Measurements from ENCODE around the gene ACE.

The ACE gene

DNA sequence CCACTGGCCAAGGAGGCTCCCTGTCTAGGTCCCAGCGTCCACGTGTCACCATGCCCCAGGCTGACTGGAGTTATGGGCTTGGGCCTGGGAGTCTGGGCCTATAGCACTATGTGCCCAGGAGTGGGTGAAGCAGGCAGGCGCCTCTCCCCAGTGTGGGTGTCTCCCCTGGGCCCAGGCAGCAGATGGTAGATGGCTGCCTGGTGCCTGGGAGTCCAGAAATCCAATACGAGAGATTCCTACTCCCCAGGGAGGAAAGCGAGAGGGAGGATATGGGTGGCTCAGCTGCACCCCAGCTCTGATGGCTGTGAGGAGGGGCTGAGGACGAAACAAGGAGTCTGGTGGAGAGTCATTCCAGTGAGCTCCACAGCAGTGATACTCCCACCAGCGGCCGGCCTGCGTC lies 51.3 kb downstream of the ACE start:
- Histone ChIP-seq H3K36me3 (peaks cover 62% of the 10 kb centered on the region), H3K27ac (peak overlapping the region; percentile 95), H3K27me3 (ENCODE audit: insufficient read depth, low read depth, severe bottlenecking) (no peaks in the 10 kb centered on the region), H3K9me3 (ENCODE audit: severe bottlenecking) (no peaks in the 10 kb centered on the region), H3K4me3 (ENCODE audit: low read depth, low read length) (no peak overlapping the region)
- peak; percentile 55 for DNase-seq
- TF ChIP-seq, protein P1, sequence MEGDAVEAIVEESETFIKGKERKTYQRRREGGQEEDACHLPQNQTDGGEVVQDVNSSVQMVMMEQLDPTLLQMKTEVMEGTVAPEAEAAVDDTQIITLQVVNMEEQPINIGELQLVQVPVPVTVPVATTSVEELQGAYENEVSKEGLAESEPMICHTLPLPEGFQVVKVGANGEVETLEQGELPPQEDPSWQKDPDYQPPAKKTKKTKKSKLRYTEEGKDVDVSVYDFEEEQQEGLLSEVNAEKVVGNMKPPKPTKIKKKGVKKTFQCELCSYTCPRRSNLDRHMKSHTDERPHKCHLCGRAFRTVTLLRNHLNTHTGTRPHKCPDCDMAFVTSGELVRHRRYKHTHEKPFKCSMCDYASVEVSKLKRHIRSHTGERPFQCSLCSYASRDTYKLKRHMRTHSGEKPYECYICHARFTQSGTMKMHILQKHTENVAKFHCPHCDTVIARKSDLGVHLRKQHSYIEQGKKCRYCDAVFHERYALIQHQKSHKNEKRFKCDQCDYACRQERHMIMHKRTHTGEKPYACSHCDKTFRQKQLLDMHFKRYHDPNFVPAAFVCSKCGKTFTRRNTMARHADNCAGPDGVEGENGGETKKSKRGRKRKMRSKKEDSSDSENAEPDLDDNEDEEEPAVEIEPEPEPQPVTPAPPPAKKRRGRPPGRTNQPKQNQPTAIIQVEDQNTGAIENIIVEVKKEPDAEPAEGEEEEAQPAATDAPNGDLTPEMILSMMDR (IDR thresholded peaks at IDR 0.05; ENCODE audit: low read depth, low read length), result no peak

DNA sequence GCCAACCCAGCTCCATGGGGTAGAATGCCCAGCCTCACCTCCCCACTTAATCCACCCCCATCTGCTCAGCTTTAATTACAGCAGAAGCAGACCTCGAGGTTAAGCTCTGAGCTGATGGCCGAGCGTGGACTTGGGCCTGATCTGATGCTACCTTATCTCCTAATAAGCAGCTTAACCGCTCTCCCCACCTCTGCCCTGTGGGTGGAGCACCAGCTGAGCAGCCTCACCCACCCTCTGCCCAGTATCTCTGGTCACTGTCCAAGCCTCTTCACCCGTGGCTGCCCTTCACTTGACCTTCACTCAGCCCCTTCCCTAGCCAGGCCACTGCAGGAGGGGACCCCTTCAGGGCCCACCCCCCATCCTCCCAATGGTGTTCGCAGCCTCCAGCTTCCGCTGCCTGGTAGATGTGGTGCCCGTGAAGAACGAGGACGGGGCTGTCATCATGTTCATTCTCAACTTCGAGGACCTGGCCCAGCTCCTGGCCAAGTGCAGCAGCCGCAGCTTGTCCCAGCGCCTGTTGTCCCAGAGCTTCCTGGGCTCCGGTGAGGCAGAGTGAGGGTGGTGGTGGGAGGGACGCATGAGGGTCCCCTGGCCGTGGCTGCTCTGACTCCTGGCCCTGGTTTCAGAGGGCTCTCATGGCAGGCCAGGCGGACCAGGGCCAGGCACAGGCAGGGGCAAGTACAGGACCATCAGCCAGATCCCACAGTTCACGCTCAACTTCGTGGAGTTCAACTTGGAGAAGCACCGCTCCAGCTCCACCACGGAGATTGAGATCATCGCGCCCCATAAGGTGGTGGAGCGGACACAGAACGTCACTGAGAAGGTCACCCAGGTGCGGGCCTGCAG lies 53.1 kb downstream of the ACE start:
- Histone ChIP-seq H3K36me3 (peaks cover 65% of the 10 kb centered on the region), H3K4me3 (ENCODE audit: low read depth, low read length) (no peak overlapping the region), H3K9me3 (ENCODE audit: severe bottlenecking) (no peaks in the 10 kb centered on the region), H3K27me3 (ENCODE audit: insufficient read depth, low read depth, severe bottlenecking) (no peaks in the 10 kb centered on the region), H3K27ac (peak overlapping the region; percentile 95)
- TF ChIP-seq, protein P1 (IDR thresholded peaks at IDR 0.05; ENCODE audit: low read depth, low read length), result 0 out of 2 replicates have a peak, but pooled peaks have one; percentile 24
- DNase-seq, result peak; percentile 98

DNA sequence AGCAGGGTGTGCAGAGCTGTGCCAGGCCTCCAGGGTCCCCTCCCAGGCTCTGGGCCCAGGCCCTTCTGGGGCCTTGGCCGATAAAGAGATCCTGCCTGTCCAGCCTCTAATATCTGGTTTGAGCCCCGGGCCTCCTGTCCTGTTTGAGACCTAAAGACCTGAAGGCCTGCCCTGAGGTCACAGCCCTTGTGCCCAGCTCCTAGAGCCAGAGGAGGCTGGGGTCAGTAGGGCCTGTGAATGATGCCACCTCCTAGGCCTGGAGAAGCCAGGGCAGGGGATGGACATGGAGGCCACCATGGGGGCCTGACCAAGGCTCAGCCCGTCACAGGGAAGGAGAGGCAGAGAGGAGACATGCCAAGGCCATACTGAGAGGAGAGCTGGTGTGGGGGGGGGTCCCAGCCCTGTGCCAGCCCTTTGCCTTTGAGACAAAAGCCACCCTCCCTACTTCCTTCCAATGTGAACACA lies 53.7 kb downstream of the ACE start:
- peaks cover 65% of the 10 kb centered on the region for H3K36me3 ChIP-seq
- no peaks in the 10 kb centered on the region for H3K9me3 ChIP-seq (ENCODE audit: severe bottlenecking)
- TF ChIP-seq, protein P1 (IDR thresholded peaks at IDR 0.05; ENCODE audit: low read depth, low read length), result no peak
- H3K27ac ChIP-seq, result peak overlapping the region; percentile 95
- no peak for DNase-seq
- H3K27me3 ChIP-seq (ENCODE audit: insufficient read depth, low read depth, severe bottlenecking), result no peaks in the 10 kb centered on the region
- H3K4me3 ChIP-seq (ENCODE audit: low read depth, low read length), result no peak overlapping the region

DNA sequence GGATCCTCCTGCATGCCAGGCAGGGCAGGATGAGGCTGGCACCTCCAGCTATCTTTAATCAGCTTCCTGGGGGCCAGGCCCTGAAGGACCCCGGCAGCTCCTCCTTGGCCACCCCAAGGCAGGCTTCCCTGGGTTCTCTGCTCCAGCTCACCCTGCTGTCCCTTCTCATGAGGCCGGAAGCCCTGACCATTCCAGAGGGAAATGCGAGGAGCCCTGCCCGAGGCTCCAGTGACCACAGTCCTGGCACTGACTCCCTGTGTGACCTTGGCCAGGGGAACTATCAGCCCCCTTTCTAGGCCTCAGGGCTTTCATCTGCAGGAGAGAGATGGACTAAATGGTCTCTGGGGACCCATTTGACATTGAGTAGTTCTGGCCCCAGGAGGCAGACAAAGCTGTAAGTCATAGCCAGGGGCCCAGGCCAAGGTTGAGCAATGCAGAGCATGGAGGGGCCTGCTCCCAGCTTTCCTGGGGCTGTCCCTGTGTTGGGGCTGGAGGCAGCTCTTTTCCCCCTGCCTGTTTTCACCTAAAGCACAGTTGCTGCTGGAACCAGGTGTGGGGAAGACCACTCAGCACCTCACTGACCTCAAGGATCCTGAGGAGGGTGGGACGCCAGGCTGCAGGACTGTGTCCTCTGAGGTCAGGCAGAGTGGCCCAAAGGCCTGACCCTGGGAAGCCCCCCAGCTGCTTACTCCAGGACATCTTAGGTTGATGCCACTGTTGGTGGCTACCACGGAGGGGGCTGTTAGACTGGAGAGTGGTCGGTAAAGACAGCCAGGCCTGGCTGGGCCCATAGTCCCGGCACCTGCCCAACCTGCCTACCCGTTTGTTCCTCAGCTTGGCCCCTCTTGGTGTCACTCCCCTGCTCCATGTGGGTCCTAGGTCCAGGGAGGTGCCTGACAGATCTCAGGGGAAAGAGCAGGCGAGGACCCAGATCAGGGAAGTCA lies 54.4 kb downstream of the ACE start:
- TF ChIP-seq, protein P1 (IDR thresholded peaks at IDR 0.05; ENCODE audit: low read depth, low read length), result no peak
- Histone ChIP-seq H3K27me3 (ENCODE audit: insufficient read depth, low read depth, severe bottlenecking) (no peaks in the 10 kb centered on the region), H3K9me3 (ENCODE audit: severe bottlenecking) (no peaks in the 10 kb centered on the region), H3K4me3 (ENCODE audit: low read depth, low read length) (no peak overlapping the region), H3K36me3 (peaks cover 65% of the 10 kb centered on the region), H3K27ac (peak overlapping the region; percentile 95)
- peak; percentile 68 for DNase-seq

DNA sequence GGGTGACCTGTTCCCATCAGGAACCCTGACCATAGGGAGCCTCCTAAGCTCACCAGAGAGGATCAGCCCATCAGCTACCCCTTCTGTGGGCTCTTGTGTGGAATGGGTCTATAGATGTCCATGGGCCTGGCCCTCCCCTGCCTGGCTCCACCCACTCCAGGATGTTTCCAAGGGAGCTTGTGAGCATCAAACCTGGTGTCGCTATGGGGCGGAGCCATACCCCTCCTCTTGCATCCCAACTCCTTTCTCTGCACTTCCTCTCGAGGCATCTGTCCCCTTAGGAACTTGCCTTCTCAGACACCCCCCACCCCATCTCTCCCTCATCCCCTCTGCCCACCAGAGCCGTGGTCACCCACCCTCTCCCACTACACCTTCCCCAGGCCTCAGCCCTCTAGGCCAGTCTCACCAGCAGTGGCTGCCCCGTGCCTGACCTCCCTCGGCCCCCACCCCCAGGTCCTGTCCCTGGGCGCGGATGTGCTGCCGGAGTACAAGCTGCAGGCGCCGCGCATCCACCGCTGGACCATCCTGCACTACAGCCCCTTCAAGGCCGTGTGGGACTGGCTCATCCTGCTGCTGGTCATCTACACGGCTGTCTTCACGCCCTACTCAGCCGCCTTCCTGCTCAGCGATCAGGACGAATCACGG lies 56.7 kb downstream of the ACE start:
- TF ChIP-seq, protein P1 (IDR thresholded peaks at IDR 0.05; ENCODE audit: low read depth, low read length), result no peak
- Histone ChIP-seq H3K27me3 (ENCODE audit: insufficient read depth, low read depth, severe bottlenecking) (no peaks in the 10 kb centered on the region), H3K27ac (no peak overlapping the region), H3K4me3 (ENCODE audit: low read depth, low read length) (no peak overlapping the region), H3K9me3 (ENCODE audit: severe bottlenecking) (no peaks in the 10 kb centered on the region), H3K36me3 (peaks cover 66% of the 10 kb centered on the region)
- peak; percentile 66 for DNase-seq

Data from WERI-Rb-1 (cell line).